SU-DHL-6 (cell line): Measurements from ENCODE around the gene CAMK1D.

ENCODE experiments used
- H2AFZ ChIP-seq: fragments of 200-600 bp; sonication (generic); 2 replicates; pipeline ENCODE4 v1.6.1; 2014; ENCODE audit warnings: low read depth, mild to moderate bottlenecking, moderate library complexity, mixed read lengths, antibody characterized with exemption, low read length; ENCODE audit not compliant: severe bottlenecking
- H3F3A ChIP-seq: fragments of 200-600 bp; shearing (Covaris generic); 2 replicates; pipeline ENCODE4 v1.6.0; 2016; ENCODE audit warnings: antibody characterized with exemption, mild to moderate bottlenecking; ENCODE audit not compliant: insufficient read depth
- H3K27ac ChIP-seq: fragments of 200-600 bp; sonication (generic); 2 replicates; pipeline ENCODE4 v1.5.1; 2016; ENCODE audit warnings: low read depth, mild to moderate bottlenecking, low read length, moderate library complexity, mixed read lengths
- H3K27me3 ChIP-seq: fragments of 200-600 bp; sonication (generic), shearing (Covaris generic); 2 replicates; pipeline ENCODE4 v1.6.0; 2014; ENCODE audit warnings: mild to moderate bottlenecking, low read length
- H3K36me3 ChIP-seq: fragments of 200-600 bp; sonication (generic); 2 replicates; pipeline ENCODE4 v1.6.1; 2014; ENCODE audit warnings: mild to moderate bottlenecking, low read length, mixed read lengths
- H3K4me2 ChIP-seq: fragments of 300-600, 200-600 bp; shearing (Covaris generic), sonication (generic); 2 replicates; pipeline ENCODE4 v1.6.0; 2014; ENCODE audit warnings: low read length, low read depth, mild to moderate bottlenecking; ENCODE audit not compliant: poor library complexity, severe bottlenecking
- H3K4me3 ChIP-seq: fragments of 200-600 bp; sonication (generic); 2 replicates; pipeline ENCODE4 v1.5.1; 2014; ENCODE audit warnings: antibody characterized with exemption, low read length, mild to moderate bottlenecking, mixed read lengths; ENCODE audit not compliant: insufficient read depth, poor library complexity, severe bottlenecking
- H3K79me2 ChIP-seq: fragments of 200-600 bp; sonication (generic); 2 replicates; pipeline ENCODE4 v1.6.1; 2014; ENCODE audit warnings: mild to moderate bottlenecking, low read length, moderate library complexity; ENCODE audit not compliant: insufficient read depth
- H3K9ac ChIP-seq: fragments of 200-600 bp; sonication (generic); 2 replicates; pipeline ENCODE4 v1.7.0; 2014; ENCODE audit warnings: mild to moderate bottlenecking, low read length
- H3K9me2 ChIP-seq: fragments of 200-600 bp; sonication (generic); replicated peaks from 2 replicates; pipeline ENCODE4 v1.6.1; 2014; ENCODE audit warnings: low read length; ENCODE audit not compliant: insufficient read depth
- H3K9me3 ChIP-seq: fragments of 200-600 bp; sonication (generic); 2 replicates; pipeline ENCODE4 v1.6.1; 2014; ENCODE audit warnings: low read length, mixed read lengths; ENCODE audit not compliant: insufficient read depth
- H4K20me1 ChIP-seq: fragments of 200-600 bp; sonication (generic); 2 replicates; pipeline ENCODE4 v1.6.1; 2014; ENCODE audit warnings: low read depth, mild to moderate bottlenecking, antibody characterized with exemption, low read length, moderate library complexity, mixed read lengths
- CTCF ChIP-seq: fragments of 200-600 bp; sonication (generic); IDR thresholded peaks from one replicate; pipeline ENCODE4 v1.5.1; 2017; ENCODE audit warnings: antibody characterized with exemption, mild to moderate bottlenecking, low read length, moderate library complexity; ENCODE audit not compliant: insufficient read depth, poor library complexity, severe bottlenecking
- EZH2phosphoT487 ChIP-seq: fragments of 200-600 bp; sonication (generic), shearing (Covaris generic); conservative IDR thresholded peaks from 2 replicates; pipeline ENCODE4 v1.6.1; 2018; ENCODE audit warnings: mild to moderate bottlenecking, antibody characterized with exemption, low read length, moderate library complexity, mixed read lengths

Gene CAMK1D

GRCh38 chr10:12726971-12727831, 377.9 kb downstream of the CAMK1D start:
- no peaks in the 10 kb centered on the region for H3K36me3 ChIP-seq
- H3K4me3 ChIP-seq, result no peak overlapping the region
- H3K27ac ChIP-seq, result no peak overlapping the region
- peaks cover 22% of the 10 kb centered on the region; the same call in 1 of the 2 replicates for H3K79me2 ChIP-seq
- no peaks in the 10 kb centered on the region for H3K9me3 ChIP-seq
- H3F3A ChIP-seq, result no peaks in the 10 kb centered on the region
- TF ChIP-seq CTCF (no peak), EZH2phosphoT487 (no peak)
- H3K27me3 ChIP-seq, result no peaks in the 10 kb centered on the region
- no peak overlapping the region for H3K4me2 ChIP-seq
- H3K9ac ChIP-seq, result no peak overlapping the region
- H4K20me1 ChIP-seq, result no peaks in the 10 kb centered on the region; the same call in 1 of the 2 replicates
- H3K9me2 ChIP-seq, result no peaks in the 10 kb centered on the region
- no peak overlapping the region for H2AFZ ChIP-seq

- no peaks in the 10 kb centered on the region for H3K9me3 ChIP-seq
- no peak overlapping the region for H3K9ac ChIP-seq
- no peaks in the 10 kb centered on the region for H3K36me3 ChIP-seq
- no peak overlapping the region for H3K27ac ChIP-seq
- H3K4me3 ChIP-seq, result no peak overlapping the region
- H3K4me2 ChIP-seq, result no peak overlapping the region
- H2AFZ ChIP-seq, result no peak overlapping the region
- TF ChIP-seq EZH2phosphoT487, result no peak
- no peak for TF ChIP-seq CTCF
- H3K9me2 ChIP-seq, result no peaks in the 10 kb centered on the region
- H4K20me1 ChIP-seq, result no peaks in the 10 kb centered on the region; the same call in 1 of the 2 replicates
- no peaks in the 10 kb centered on the region for H3K27me3 ChIP-seq
- H3F3A ChIP-seq, result peaks cover 2% of the 10 kb centered on the region; the same call in 1 of the 2 replicates
- peaks cover 18% of the 10 kb centered on the region; the same call in 1 of the 2 replicates for H3K79me2 ChIP-seq
Measured at GRCh38 chr10:12727832-12728215, 378.5 kb downstream of the CAMK1D start.

- Histone ChIP-seq H3K4me2 (no peak overlapping the region), H3F3A (peaks cover 4% of the 10 kb centered on the region; the same call in 1 of the 2 replicates), H3K27me3 (no peaks in the 10 kb centered on the region), H4K20me1 (no peaks in the 10 kb centered on the region; the same call in 1 of the 2 replicates), H3K4me3 (no peak overlapping the region), H3K79me2 (peaks cover 13% of the 10 kb centered on the region; the same call in 1 of the 2 replicates), H3K36me3 (no peaks in the 10 kb centered on the region), H3K9me3 (no peaks in the 10 kb centered on the region), H3K27ac (no peak overlapping the region), H2AFZ (no peak overlapping the region), H3K9ac (no peak overlapping the region), H3K9me2 (no peaks in the 10 kb centered on the region)
- TF ChIP-seq EZH2phosphoT487 (no peak), CTCF (no peak)
Measured at GRCh38 chr10:12728494-12728893, 379.1 kb downstream of the CAMK1D start.
